NCI-H1436 (cell line): ENCODE data around the gene ZNF253.
A peak's percentile ranks its signal among the peaks of the same experiment; 100 is the strongest.
"Not testable (repeated sequence)": the region's sequence is repeated elsewhere in the genome, so short reads cannot be mapped to it uniquely, and the experiment has no call there.

ENCODE experiments used
- DNase-seq: peaks from one replicate; lab custom pipeline; 2025; lab: John Stamatoyannopoulos, UW

Gene ZNF253

DNA sequence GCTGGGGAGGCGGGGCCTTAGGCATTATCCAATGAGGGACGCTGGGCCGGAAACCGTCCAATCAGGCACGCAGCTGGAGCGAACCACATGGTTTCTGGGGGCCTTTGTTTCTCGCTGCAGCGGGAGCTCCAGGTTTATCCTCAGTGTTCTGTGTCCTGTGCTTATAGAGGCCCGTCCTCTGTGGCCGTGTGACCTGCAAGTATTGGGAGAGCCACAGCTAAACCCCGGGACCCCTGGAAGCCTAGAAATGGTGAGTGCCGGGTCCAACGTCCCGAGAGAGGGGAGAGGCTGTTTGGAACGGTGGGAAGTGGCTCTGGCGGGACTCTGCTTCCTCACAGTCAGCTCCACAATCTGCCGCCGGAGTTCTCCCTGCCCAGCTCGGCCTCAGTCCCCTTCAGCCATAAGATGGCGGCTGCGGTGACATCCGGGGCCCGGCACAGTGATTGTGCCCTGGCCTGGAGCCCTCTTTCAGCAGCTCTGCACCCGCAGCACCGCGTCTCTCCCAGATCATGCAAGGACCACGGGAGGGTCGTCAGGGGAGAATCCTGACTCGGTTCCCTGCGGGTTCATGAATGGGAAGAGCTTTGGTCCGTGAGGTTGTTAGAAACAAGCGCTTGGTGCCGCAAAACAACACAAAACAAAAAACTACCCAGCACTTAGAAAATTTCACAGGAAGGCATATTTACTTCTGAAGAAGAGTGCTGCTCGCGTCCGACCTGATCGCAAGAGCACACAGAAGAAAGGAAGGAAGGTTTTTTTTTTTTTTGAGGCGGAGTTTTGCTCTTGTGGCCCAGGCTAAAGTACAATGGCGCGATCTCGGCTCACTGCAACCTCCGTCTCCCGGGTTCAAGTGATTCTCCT lies at the start of gene ZNF253:
TSS of gene ZNF253 (plus strand) at position 133 of the 861 bp plus-strand sequence. CDS start at position 248, 115 bp downstream.
- peak; percentile 96 for DNase-seq

DNA sequence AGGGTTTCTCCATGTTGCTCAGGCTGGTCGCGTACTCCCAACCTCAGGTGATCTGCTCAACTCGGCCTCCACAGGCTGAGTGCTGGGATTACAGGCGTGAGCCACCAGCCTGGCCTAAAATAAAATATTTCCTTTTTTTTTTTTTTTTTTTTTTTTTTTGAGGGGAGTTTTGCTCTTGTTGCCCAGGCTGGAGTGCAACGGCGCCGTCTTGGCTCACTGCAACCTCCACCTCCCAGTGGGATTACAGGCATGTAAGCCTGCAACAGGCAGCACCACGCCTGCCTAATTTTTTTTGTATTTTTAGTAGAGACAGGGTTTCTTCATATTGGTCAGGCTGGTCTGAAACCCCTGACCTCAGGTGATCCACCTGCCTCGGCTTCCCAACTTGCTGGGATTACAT lies 49.0 kb upstream of the ZNF253 start:
- no peak for DNase-seq

- DNase-seq = no peak
These were observed 48.3 kb upstream of the ZNF253 start for GRCh38 chr19:19817357-19817756.

DNA sequence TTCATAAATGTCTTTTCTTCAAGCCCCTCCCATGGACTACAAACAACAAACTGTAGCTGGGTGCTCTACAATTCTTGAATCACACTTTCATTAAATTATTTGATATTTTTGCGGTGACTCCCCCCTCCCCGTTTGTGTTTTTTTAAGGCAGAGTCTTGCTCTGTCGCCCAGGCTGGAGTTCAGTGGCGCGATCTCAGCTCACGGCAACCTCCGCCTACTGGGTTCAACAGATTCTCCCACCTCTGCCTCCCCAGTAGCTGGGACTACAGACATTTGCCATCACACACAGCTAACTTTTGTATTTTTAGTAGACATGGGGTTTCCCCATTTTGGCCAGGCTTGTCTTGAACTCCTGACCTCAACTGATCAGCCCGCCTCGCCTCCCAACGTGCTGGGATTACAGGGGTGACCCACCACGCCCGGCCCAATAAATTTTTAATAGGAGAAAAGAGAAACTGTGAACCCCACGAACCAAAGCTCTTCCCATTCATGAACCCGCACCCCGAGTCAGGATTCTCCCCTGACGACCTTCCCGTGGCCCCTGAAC lies 44.8 kb upstream of the ZNF253 start:
- no peak for DNase-seq

DNA sequence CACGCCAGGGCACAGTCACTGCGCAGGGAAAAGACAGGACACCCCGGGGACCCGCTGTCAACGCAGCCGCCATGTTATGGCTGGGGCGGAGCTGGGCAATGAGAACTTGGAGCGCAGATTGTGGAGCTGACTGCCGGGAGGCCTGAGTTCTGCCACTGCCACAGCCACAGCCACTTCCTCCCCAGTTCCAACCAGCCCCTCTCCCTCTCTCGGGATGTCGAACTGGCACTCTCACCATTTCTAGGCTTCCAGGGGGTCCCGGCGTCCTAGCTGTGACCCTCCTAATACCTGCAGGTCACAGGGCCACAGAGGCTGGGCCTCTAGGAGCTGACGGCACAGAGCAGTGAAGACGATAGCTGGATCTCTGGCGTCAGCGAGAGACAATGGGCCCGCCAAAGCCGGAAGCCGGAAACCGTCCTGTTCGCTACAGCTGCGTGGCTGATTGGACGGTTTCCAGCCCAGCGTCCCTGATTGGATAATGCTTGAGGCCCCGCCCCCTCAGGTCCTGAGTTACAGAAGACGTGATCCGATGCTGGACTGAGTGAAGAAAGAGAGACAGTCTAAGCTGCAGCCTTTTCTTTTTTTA lies 44.2 kb upstream of the ZNF253 start, which contains the start of gene ZNF506:
TSS of gene ZNF506 (minus strand) at position 385 of the 586 bp plus-strand sequence. CDS start at position 238, 147 bp downstream.
- DNase-seq = peak; percentile 98

GRCh38 chr19:19821976-19822375 lies 43.7 kb upstream of the ZNF253 start:
- not testable (repeated sequence) for DNase-seq

GRCh38 chr19:19823916-19824315 lies 41.8 kb upstream of the ZNF253 start:
- no peak for DNase-seq

GRCh38 chr19:19826875-19827274 lies 38.8 kb upstream of the ZNF253 start:
- no peak for DNase-seq

- no peak for DNase-seq
These were observed 30.1 kb upstream of the ZNF253 start for GRCh38 chr19:19835560-19836038.

DNA sequence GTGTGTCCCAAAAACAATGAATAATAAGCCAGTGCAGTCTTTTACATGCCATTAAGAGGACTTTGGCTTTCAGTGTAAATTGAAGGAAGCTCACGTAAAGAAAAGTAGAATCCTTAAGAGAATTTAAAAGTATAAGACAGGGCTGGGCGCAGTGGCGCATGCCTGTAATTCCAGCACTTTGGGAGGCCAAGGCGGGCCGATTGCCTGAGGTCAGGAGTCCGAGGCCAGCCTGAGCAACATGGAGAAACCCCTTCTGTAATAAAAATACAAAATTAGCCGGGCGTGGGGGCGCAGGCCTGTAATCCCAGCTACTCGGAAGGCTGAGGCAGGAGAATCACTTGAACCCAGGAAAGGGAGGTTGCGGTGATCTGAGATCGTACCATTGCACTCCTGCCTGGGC lies 17.9 kb upstream of the ZNF253 start:
- no peak for DNase-seq

DNA sequence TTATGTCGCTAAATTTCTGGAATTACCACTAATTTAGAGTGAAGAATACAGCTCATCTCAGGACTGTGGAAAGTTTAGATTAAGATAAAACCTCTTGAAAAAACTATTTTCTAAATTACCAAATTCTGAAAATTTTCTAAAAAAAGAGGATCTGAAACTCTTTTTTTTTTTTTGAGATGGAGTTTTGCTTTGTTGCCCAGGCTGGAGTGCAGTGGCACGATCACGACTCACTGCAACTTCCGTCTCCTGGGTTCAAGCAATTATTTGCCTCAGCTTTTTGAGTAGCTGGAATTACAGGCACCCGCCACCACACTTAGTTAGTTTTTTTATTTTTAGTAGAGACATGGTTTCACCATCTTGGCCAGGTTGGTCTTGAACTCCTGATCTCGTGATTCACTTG lies 16.6 kb upstream of the ZNF253 start:
- no peak for DNase-seq

- not testable (repeated sequence) for DNase-seq
These were observed 13.9 kb upstream of the ZNF253 start for GRCh38 chr19:19851740-19852139.

DNA sequence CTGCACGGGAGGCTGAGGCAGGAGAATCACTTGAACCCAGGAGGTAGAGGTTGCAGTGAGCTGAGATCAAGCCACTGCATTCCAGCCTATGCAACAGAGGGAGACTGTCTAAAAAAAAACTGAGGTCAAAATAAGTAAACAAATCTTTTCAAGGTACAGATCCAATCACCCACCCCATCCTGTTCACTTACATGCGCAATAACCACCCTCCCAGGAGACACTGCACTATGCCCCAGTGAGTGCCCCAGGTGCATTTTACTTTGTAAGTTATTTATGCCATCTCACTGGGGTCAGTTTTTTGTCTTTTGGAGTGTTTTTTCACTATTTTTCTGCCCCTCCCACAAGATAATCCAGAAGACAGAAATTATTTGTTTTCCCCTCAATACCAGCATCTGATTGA lies 6.9 kb upstream of the ZNF253 start:
- DNase-seq = no peak

- peak; percentile 27 for DNase-seq
These were observed 4.8 kb upstream of the ZNF253 start for GRCh38 chr19:19860756-19861390.

- no peak for DNase-seq
These were observed 1.0 kb downstream of the ZNF253 start for GRCh38 chr19:19866611-19867248.

DNA sequence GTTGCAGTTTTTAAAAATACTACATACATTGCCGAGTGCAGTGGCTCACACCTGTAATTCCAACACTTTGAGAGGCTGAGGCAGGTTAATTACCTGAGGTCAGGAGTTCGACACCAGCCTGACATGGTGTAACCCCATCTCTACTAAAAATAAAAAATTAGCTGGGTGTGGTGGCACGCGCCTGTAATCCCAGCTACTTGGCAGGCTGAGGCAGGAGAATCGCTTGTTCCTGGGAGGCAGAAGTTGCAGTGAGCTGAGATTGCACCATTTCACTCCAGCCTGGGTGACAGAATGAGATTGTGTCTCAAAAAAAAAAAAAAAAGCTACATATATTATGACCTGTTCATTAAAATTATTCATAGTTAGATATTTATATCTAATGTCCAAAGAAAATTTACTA lies 4.4 kb downstream of the ZNF253 start:
- DNase-seq = not testable (repeated sequence)

DNA sequence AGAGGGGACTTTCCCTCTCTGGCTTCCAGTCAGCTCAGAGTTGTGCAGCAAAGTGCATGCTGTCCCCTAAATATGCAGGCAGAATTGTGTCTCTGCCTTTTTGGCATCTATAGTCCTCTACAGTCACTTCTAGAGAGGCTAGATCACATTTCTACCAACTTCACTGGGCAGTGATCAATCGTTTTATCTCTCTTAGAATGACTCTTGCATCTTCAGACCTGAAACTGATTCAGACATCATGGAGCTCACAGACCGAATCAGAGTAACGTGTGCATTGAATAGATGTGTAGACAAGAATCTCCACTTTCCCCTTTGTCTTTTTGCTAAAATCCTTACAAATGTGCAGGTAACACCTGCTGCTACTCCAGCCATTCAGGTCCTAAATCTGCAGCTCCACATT lies 6.2 kb downstream of the ZNF253 start:
- no peak for DNase-seq

GRCh38 chr19:19873381-19873780 lies 7.7 kb downstream of the ZNF253 start:
- DNase-seq = no peak

- DNase-seq = no peak
These were observed 12.0 kb downstream of the ZNF253 start for GRCh38 chr19:19877724-19878123.

DNA sequence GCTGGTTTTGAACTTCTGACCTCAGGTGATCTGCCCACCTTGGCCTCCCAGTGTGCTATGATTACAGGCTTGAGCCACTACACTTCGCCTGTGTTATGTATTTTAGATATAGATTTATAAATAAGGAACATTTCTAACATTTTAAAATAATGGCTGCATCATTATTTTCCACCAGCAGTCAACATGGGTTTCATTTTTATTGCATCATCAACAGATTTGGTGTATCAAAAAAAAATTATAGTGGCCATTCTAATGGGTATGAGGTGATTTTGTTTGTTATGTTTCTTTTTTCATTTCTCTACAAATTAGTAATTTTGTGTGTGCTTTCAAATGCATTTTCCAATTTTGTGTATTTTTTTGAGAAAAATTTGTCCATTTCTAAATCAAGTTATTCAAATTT lies 18.9 kb downstream of the ZNF253 start:
- no peak for DNase-seq

DNA sequence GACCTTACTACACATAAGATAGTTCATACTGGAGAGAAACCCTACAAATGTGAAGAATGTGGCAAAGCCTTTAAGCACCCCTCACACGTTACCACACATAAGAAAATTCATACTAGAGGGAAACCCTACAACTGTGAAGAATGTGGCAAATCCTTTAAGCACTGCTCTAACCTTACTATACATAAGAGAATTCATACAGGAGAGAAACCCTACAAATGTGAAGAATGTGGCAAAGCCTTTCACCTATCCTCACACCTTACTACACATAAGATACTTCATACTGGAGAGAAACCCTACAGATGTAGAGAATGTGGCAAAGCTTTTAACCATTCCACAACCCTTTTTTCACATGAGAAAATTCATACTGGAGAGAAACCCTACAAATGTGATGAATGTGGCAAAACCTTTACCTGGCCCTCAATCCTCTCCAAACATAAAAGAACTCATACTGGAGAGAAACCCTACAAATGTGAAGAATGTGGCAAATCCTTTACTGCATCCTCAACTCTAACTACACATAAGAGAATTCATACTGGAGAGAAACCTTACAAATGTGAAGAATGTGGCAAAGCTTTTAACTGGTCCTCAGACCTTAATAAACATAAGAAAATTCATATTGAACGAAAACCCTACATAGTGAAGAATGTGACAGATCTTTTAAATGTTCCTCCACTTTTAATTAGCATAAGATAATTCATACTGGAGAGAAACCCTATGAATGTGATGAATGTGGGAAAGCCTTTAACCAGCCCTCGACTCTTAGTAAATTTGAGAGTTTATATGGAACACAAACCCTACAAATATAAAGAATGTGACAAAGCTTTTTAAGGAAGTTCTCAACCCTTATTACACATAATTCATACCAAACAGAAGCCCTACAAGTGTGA lies 26.6 kb downstream of the ZNF253 start:
- not testable (repeated sequence) for DNase-seq
